Body of pancreas (tissue), 4 donors: ENCODE results near the gene GRID1.

Experiments used
- POLR2A ChIP-seq, 3 donors: fragments of 450-650 bp; IDR thresholded peaks; one replicate each; pipeline ENCODE4 v1.6.1; 2016; ENCODE audit warnings: antibody characterized with exemption in 3 of 3, mild to moderate bottlenecking in 2 of 3
- TF ChIP-seq, protein P1 (sequence below), 7 experiments: fragments of 450-650 bp in 4 of 7; fragments of 200-600 bp in 3 of 7; sonication (generic) in 3 of 7; IDR thresholded peaks; one replicate each; pipeline ENCODE4 v1.5.1; 2016 to 2019; ENCODE audit warnings: antibody characterized with exemption in 7 of 7

DNA sequence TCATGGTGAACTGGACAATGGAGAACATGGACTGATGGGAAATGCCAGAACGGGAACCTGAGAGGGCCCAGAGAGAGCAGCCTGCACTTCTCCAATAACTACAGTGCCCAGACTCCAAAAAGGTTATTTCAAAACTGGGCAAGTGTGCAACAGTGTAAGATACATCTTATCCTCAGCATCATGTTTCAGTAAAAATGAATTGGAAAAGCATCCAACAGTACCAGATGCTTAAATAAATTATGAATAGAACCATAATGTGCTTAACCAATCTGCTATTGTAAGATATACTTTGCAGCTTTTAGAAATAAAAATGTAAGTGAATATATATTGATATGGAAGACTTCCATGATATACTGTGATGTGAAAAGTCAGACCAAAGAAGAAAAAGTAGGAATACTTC, 303.3 kb downstream of the GRID1 start:
- TF ChIP-seq, protein P1, sequence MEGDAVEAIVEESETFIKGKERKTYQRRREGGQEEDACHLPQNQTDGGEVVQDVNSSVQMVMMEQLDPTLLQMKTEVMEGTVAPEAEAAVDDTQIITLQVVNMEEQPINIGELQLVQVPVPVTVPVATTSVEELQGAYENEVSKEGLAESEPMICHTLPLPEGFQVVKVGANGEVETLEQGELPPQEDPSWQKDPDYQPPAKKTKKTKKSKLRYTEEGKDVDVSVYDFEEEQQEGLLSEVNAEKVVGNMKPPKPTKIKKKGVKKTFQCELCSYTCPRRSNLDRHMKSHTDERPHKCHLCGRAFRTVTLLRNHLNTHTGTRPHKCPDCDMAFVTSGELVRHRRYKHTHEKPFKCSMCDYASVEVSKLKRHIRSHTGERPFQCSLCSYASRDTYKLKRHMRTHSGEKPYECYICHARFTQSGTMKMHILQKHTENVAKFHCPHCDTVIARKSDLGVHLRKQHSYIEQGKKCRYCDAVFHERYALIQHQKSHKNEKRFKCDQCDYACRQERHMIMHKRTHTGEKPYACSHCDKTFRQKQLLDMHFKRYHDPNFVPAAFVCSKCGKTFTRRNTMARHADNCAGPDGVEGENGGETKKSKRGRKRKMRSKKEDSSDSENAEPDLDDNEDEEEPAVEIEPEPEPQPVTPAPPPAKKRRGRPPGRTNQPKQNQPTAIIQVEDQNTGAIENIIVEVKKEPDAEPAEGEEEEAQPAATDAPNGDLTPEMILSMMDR (IDR thresholded peaks at IDR 0.05) = no peak
- TF ChIP-seq POLR2A (IDR thresholded peaks at IDR 0.05) = no peak
